ENCODE measurements around the gene KSR1.

- TF ChIP-seq CTCF (IDR thresholded peaks at IDR 0.05) (no peak), ZFX (IDR thresholded peaks at IDR 0.05; ENCODE audit: borderline replicate concordance) (no peak)
Observed at GRCh38 chr17:27613433-27613832, 157.2 kb downstream of the KSR1 start.

Measured in 22Rv1 (cell line).